ENCODE data around the gene GPR31.

DNA sequence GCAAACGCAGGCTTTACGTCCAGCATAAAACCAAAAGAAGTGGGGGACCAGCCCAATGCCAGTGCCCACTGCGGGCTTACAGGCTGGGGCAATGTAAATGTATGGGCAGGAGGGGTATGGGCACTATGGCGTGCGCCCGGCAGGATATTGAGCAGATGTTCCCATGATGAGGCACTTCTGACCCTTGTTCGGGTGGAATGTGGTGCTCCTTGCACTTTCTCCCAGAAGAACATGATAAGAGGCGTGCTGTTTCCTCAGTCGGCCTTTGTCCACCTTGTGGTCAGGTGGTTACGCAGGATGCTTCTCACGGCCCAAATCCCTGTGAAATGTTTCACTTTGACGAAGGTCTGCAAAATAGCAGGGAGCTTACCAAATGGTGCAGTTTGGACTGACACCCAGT, 4.8 kb upstream of the GPR31 start:
- TF ChIP-seq YY1 (IDR thresholded peaks at IDR 0.05; ENCODE audit: insufficient read depth, insufficient read length) = no peak
- no peak for TF ChIP-seq SUZ12 (IDR thresholded peaks at IDR 0.05; ENCODE audit: extremely low read depth, insufficient read depth, insufficient read length)
